HUES6 (cell line): Measurements from ENCODE around the gene SP5.

Experiments
- H3K27ac ChIP-seq: 2 replicates; pipeline ENCODE4 v1.7.0; 2013; ENCODE audit warnings: low read depth, mild to moderate bottlenecking, low read length, inconsistent platforms
- H3K27me3 ChIP-seq: 2 replicates; pipeline ENCODE4 v1.6.1; 2013; ENCODE audit warnings: low read length; ENCODE audit not compliant: control insufficient read depth, insufficient read depth
- H3K36me3 ChIP-seq: 2 replicates; pipeline ENCODE4 v1.6.1; 2013; ENCODE audit warnings: low read length; ENCODE audit not compliant: control insufficient read depth, insufficient read depth
- H3K4me1 ChIP-seq: 2 replicates; pipeline ENCODE4 v1.6.1; 2013; ENCODE audit warnings: low read length; ENCODE audit not compliant: control insufficient read depth, insufficient read depth
- H3K4me3 ChIP-seq: 2 replicates; pipeline ENCODE4 v1.5.1; 2013; ENCODE audit warnings: low read depth, low read length
- H3K9ac ChIP-seq: one replicate; pipeline ENCODE4 v1.6.1; 2013; ENCODE audit warnings: mild to moderate bottlenecking, low read length
- H3K9me3 ChIP-seq: 2 replicates; pipeline ENCODE4 v1.6.1; 2013; ENCODE audit warnings: low read depth, low read length; ENCODE audit not compliant: control insufficient read depth, insufficient read depth

Gene SP5

DNA sequence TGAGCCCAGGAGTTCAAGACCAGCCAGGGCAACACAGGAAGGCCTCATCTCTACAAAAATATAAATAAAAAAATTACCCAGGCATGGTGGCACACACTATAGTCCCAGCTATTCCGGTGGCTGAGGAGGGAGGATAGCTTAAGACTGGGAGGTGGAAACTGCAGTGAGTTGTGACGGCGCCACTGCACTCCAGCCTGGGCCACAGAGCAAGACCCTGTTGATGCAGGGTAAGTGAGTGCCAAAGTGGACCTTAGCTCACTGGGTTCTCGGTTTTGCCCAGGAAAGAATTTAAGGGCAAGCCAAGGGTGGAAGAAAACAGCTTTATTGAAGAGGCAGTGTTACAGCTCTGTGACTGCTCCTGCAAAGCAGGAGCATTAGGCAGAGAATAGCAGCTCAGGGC lies 48.1 kb downstream of the SP5 start:
- Histone ChIP-seq H3K27me3 (no peaks in the 10 kb centered on the region), H3K9me3 (no peaks in the 10 kb centered on the region), H3K9ac (no peak overlapping the region), H3K36me3 (no peaks in the 10 kb centered on the region), H3K27ac (no peak overlapping the region), H3K4me1 (peaks cover 17% of the 10 kb centered on the region), H3K4me3 (no peak overlapping the region)

DNA sequence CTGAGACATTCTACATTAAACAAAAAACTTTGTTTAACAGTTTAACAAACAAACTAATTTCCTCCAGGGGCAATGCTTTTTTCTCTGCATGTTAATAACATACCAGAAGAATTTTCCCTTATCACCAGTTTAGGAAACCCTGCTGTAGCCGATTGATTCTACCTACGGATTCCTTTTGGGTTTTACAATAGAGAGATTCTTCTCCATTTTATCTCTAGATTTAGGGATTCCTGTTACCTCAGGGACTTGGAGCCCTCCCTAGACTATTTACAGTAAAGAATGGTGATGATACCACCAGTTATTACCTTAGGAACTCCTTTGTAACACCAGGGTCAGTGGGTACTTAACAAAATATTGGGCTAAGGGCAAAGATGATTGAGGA lies 49.7 kb downstream of the SP5 start:
- Histone ChIP-seq H3K27me3 (no peaks in the 10 kb centered on the region), H3K4me1 (peaks cover 22% of the 10 kb centered on the region), H3K4me3 (peak overlapping the region; percentile 26; the same call in 1 of the 2 replicates), H3K36me3 (no peaks in the 10 kb centered on the region), H3K9me3 (no peaks in the 10 kb centered on the region), H3K9ac (peak overlapping the region; percentile 46), H3K27ac (peak overlapping the region; percentile 78)

DNA sequence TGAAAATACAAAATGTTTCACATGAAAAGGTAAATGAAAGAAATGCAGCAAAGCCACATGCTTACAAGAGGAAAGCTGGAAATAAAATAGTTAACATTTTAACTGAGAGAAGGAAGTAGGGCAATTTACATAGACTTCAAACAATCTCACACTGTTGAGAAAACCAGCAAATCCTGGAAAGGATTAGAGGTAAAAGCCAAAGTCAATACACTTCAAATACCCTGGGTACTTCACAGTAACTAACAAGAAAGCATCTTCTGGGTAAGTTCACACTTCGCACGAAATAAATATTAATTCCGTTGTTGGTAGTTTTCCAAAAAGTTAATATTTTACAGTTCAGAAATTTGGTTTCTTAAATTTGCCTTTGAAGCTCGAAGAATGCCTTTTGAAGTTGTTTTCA lies 51.6 kb downstream of the SP5 start:
- Histone ChIP-seq H3K4me1 (peaks cover 22% of the 10 kb centered on the region), H3K4me3 (no peak overlapping the region), H3K9ac (no peak overlapping the region), H3K27ac (peak overlapping the region; percentile 56; the same call in 1 of the 2 replicates), H3K9me3 (no peaks in the 10 kb centered on the region), H3K36me3 (no peaks in the 10 kb centered on the region), H3K27me3 (no peaks in the 10 kb centered on the region)
